ENCODE data around the gene MAP3K5.
"Not testable (repeated sequence)": the region's sequence is repeated elsewhere in the genome, so short reads cannot be mapped to it uniquely, and the experiment has no call there.

MAP3K5 gene

DNA sequence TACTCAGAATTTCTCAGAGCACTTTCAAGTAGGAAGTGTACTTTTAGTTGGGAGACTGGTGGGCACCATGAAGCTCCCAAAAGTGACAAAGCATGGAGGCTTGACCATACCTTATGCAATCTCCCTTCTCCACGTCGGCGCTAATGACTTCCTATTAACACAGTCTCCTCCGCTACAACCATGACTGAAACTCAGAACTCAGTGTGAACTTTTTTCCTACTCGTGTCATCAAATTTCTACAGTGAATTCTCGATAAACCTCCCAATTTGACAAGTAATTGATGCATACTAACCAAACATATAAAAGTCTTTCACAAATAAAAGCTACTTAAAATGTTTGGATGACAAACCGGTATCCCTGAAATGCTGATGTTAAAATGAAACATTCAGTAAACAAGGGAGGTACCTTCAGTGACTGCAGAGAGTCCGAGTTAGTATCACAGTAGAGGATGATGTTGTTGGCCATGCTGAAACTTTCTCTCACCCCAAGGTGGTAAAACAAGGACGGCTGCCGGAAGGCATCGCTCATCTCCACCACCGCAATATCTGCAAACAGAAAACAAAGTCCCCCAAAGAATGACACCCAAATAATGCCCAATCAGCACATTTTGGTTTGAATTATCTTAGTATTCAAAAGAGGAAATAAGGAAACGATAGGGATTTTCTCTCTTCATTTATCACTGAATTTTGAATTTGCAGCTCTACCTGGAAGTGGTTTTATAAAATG lies 72.1 kb downstream of the MAP3K5 start:
- FAIRE-seq = no peak

DNA sequence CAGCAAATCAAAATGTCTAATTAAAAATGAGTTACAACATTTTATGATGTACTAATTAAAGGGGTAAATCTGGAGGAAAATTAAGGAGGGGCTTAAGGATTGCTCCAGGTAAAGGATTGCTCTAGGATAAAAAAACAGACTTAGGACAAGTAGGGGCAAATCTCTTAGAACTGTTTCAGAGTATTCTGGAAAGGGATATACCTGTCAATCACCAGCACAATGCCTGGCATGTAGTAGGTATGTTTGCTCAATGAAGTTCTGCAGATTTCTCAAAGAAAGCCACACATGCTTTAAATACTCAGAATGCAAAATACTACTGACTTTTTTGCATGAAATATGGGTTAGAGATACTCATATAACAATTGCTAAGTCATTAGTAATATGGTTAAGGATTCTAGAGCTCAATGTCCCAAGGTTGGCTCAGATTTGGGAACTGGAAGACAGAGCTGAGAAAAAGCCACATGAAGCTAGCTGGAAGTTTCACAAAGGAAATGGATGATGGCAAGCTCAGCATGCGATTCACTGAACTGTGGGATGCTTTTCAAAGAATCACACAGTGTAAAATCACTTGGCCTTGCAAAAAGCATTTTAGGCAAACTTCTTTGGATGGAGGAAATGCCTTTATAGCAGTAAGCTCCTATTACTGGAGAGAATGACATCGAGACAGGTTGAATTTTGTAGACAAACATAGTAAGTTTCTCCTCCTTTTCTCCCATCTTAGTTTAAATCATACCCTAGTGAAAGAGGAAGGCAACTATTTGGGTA lies 72.8 kb downstream of the MAP3K5 start:
- FAIRE-seq = no peak

DNA sequence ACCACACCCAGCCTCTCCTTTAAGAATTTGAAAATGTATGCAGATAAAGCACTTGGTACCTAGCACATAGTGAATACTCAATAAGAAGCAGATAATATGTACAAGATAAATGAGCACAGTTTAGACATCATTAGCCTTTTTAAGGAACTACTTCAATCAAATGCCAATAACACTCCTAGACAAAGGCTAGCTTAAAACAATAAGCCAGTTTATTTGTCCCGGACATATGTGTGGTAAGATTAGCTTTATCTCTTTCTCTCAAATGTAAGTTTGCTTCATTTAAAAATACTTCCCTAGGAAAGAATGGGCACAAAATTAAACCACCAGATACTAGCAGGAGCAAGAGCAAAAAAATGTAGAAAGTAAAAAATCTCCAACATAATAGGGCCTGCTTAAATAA lies 73.8 kb downstream of the MAP3K5 start:
- no peak for FAIRE-seq

- FAIRE-seq = no peak
Measured at GRCh38 chr6:136717716-136717990, 74.6 kb downstream of the MAP3K5 start.

GRCh38 chr6:136716917-136717715 lies 75.2 kb downstream of the MAP3K5 start:
- no peak for FAIRE-seq

DNA sequence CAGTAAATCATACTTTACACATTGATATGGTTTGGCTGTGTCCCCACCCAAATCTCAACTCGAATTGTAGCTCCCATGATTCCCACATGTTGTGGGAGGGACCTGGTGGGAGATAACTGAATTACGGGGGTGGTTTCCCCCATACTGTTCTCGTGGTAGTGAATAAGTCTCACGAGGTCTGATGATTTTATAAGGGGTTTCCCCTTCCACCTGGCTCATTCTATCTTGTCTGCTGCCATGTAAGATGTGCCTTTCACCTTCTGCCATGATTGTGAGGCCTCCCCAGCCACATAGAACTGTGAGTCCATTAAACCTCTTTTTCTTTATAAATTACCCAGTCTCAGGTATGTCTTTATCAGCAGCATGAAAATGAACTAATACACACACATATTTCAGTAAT lies 79.6 kb downstream of the MAP3K5 start:
- not testable (repeated sequence) for FAIRE-seq

GRCh38 chr6:136711644-136712043 lies 80.6 kb downstream of the MAP3K5 start:
- FAIRE-seq = no peak

DNA sequence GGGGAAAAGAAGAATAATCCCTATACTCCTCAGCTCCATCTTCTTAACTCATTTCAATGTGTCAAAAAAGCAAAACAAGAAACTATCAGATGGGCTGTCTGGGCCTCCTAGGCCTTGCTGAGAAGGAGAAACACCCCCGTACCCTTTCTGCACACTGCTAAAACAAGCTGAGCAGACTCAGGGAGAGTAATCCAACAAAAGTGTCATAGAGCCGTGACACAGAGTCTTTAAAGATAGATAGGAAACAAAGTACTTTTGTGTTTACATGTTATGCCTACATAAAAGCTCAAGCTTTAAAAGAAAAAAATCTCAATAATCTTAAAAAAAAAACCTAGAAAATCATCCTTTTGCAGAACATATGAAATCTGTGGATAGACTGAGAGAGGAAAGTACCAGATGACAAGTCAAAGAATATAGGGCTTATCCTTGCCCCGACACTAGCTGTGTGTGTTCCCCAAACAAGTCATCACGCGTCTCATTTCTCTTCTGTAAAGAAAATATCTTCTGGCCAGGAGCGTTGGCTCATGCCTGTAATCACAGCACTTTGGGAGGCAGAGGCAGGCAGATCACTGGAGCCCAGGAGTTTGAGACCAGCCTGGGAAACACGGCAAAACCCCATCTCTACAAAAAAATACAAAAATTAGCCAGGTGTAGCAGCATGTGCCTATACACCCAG lies 81.3 kb downstream of the MAP3K5 start:
- FAIRE-seq = no peak

- FAIRE-seq = no peak
Measured at GRCh38 chr6:136709429-136709828, 82.8 kb downstream of the MAP3K5 start.

GRCh38 chr6:136706430-136706829 lies 85.8 kb downstream of the MAP3K5 start:
- FAIRE-seq = no peak

- no peak for FAIRE-seq
Measured at GRCh38 chr6:136703331-136703865, 88.9 kb downstream of the MAP3K5 start.

DNA sequence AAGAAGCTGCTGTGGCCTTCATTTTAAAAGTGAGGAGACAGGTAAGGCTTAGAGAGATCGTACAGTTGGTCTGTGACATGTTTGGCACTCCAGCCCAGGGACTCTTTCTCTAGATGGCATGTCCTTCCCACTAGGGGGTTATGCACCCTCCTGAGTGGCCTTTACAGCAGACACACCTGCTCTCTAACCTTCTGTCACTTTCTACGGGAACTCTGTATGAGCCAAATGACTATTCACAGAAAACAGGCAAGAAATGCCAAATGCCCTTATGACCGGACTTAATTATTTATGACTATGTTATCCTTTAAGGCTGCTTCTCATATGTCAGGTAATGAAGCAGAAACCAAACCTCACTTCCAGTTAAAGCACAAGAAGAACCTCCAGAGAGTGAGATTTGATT lies 91.2 kb downstream of the MAP3K5 start:
- no peak for FAIRE-seq

GRCh38 chr6:136699358-136699757 lies 92.9 kb downstream of the MAP3K5 start:
- FAIRE-seq = no peak

DNA sequence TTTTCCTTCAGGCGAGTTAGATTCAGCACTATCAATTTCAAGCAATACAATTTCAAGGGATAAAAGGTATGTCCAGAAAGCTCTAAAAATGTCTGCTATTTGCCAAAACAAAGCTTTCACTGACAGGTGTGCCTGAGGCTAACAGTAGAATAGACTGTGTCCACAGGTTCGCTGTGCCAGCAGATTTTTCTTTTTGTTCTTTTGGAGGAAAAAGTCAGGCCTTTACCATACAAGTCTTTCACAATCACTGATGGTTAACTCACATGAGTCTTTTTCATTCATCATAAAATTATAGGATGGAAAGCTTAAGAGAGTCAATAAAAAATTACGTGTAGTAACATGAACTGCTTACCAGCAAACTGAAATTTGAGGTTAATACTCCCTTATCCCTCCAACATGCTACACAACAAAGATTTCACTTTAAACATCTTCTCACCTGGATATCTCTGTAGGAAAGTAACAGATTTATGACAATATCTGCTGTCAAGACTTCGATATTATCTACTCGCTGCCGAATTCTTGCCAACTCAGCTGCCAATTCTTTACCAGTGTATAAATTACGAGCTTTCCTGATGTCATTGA lies 95.4 kb downstream of the MAP3K5 start:
- no peak for FAIRE-seq

GRCh38 chr6:136696238-136696637 lies 96.0 kb downstream of the MAP3K5 start:
- no peak for FAIRE-seq

DNA sequence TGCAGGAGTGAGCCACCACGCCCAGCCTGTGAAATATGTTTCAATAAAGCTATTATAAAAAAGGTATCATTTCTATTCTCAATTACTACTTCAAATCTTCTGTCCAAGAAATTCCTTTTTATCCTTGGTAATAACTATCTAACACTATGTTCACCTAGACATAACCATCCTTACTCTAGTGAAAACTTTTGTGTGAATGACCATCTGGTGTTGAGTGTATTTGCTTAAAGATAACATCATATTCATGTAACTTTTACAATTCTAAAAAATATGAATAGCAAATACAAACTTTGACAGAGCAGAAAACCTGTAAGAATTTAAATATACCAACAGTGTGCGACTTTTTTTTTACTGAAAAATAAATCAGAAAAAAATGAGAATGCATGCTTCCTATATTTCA lies 96.9 kb downstream of the MAP3K5 start:
- FAIRE-seq = no peak

DNA sequence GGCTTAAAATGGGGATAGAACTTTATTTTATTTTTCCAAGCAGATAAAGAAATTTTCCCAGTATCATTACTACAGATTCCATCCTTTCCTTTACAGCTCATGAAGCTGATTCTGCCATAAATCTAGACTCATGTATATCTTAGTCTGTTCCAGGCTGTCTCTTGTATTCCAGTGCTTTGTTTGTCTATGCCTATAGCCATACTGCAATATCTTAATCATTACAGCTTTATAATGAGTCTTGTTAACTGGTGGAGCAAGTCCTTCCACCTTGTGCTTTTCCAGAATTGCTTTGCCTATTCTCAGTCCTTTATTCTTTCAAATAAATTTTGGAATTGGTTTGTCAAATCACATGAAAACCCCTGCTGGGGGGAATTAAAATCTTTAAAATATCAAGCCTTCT lies 99.2 kb downstream of the MAP3K5 start:
- no peak for FAIRE-seq

DNA sequence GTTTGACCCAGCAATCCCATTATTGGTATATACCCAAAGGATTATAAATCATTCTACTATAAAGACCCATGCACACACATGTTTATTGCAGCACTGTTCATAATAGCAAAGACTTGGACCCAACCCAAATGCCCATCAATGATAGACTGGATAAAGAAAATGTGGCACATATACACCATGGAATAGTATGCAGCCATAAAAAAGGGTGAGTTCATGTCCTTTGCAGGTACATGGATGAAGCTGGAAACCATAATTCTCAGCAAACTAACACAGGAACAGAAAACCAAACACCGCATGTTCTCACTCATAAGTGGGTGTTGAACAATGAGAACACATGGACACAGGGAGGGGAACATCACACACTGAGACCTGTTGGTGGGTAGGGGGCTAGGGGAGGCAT lies 104.4 kb downstream of the MAP3K5 start:
- FAIRE-seq = not testable (repeated sequence)

DNA sequence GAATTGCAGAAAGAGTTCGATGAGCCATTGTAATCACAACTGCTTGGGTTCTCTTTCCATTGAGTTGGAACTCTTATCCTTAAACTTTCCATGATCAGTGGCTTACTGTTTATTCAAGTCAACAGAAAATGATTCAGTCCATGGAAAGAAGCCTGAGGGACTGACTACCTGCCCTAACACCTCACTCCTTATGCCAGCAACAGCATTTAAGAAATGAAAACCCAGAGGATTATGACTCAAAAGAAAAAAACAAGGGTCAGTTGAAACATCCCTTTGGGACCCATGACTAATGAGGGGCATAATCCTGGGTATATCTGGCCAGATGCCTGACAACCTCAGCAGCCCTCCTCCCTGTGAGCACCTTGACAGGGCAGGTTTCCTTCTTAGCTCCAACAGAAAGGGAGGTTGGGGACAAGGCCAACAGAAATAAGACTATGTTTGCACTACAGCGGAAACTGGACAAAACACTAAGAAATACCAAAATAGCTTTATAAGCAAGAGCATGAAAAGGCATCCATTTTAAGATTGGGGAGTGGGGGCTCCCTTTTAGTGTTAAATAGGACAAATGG lies 106.7 kb downstream of the MAP3K5 start:
- no peak for FAIRE-seq

DNA sequence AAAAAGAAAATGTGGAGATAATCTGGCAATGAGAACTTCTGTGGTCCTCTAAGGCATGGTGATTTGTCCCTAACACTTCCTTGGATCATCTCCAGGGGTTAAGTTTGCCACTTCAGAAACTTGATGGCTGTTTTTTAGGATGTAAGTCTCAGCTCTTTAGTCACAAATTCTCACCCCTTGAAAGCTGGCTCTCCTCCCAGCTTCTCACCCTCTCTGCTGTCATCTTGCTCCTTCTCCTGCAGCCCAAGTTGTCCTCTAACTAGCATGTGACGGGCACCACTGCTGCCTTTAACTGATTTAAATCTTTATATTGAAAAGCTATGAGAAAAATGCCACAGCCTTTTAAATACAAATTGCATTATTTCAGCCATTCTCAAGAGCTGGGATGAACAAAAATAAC lies 107.8 kb downstream of the MAP3K5 start:
- FAIRE-seq = no peak

GRCh38 chr6:136683209-136683941 lies 108.9 kb downstream of the MAP3K5 start:
- FAIRE-seq = no peak

- FAIRE-seq = no peak
Measured at GRCh38 chr6:136682292-136682691, 110.0 kb downstream of the MAP3K5 start.

Measured in A204.1 (cell line).